ENCODE measurements around the gene CHPF2.

GRCh38 chr7:151240942-151241754 lies 8.9 kb downstream of the CHPF2 start:
- no peak for TF ChIP-seq CTCF (IDR thresholded peaks at IDR 0.05)
- no peak for TF ChIP-seq POLR2A (IDR thresholded peaks at IDR 0.05)
